Endothelial cell of umbilical vein (primary cell): ENCODE results near the gene EIF4E1B. TPM values are rescaled to one million over a fixed set of nuclear protein-coding genes. Genes with fewer than 3 reads are reported as not detected.

Experiments
- BruUV-seq: library from RNA; stranded (reverse); fragments of 400-500 nt; replicated peaks from 2 replicates; lab custom pipeline; 2021; lab: Mats Ljungman, UMichigan
- CTCF ChIA-PET: fragments of 300-600, 350-600 bp; sonication (Branson Sonifier 250); formaldehyde crosslinking; loops from one replicate; lab custom pipeline; 2021; ENCODE audit warnings: antibody characterized with exemption, inconsistent platforms; lab: Charles Lee
- POLR2A ChIA-PET: fragments of 300-600, 350-600 bp; sonication (Branson Sonifier 250); formaldehyde crosslinking; loops from one replicate; lab custom pipeline; 2021; ENCODE audit warnings: antibody characterized with exemption, inconsistent platforms; lab: Charles Lee
- DNase-seq: peaks from one replicate; pipeline ENCODE4 v3.0.0-alpha.2; 2011; ENCODE audit warnings: low read depth, low spot score
- FAIRE-seq: peaks from 2 replicates; lab custom pipeline; 2011; peaks lifted over from hg19 to GRCh38; lab: Jason Lieb, UNC
- H2AFZ ChIP-seq: 2 replicates; pipeline ENCODE4 v1.6.0; 2012; ENCODE audit warnings: low read depth, low read length, control low read depth, inconsistent platforms
- H3K27ac ChIP-seq: 2 replicates; pipeline ENCODE4 v1.5.1; 2011; ENCODE audit warnings: low read depth, mild to moderate bottlenecking, control low read depth, low read length, moderate library complexity; ENCODE audit not compliant: insufficient read depth
- H3K27me3 ChIP-seq, 2 experiments: 2 replicates each; pipeline versions ENCODE4 v1.6.0 to v1.6.1; 2011; ENCODE audit warnings: low read length in 2 of 2, mixed read lengths in 1 of 2; ENCODE audit not compliant: control insufficient read depth in 2 of 2, insufficient read depth in 2 of 2
- H3K36me3 ChIP-seq, 2 experiments: 2 replicates in 1 of 2; 3 replicates in 1 of 2; pipeline ENCODE4 v1.5.1; 2011; ENCODE audit warnings: low read length in 2 of 2, mild to moderate bottlenecking in 1 of 2, moderate library complexity in 1 of 2; ENCODE audit not compliant: control insufficient read depth in 2 of 2, insufficient read depth in 2 of 2; ENCODE audit errors: extremely low read depth in 1 of 2
- H3K4me1 ChIP-seq: 3 replicates; pipeline ENCODE4 v1.5.1; 2011; ENCODE audit warnings: mild to moderate bottlenecking, low read length; ENCODE audit not compliant: control insufficient read depth, insufficient read depth; ENCODE audit errors: extremely low read depth
- H3K4me2 ChIP-seq: 2 replicates; pipeline ENCODE4 v1.6.1; 2011; ENCODE audit warnings: low read length, control low read depth, mixed read lengths; ENCODE audit not compliant: insufficient read depth
- H3K4me3 ChIP-seq, 3 experiments: fragments of 200-600 bp in 1 of 3; sonication (generic), shearing (Covaris generic) in 1 of 3; replicated peaks in 1 of 3; 2 replicates each; pipeline ENCODE4 v1.5.1; 2011 to 2016; ENCODE audit warnings: control low read depth in 3 of 3, low read length in 3 of 3, mild to moderate bottlenecking in 2 of 3, inconsistent platforms in 1 of 3, low read depth in 1 of 3, moderate library complexity in 1 of 3; ENCODE audit not compliant: insufficient read depth in 1 of 3
- H3K79me2 ChIP-seq: 2 replicates; pipeline ENCODE4 v1.6.0; 2012; ENCODE audit warnings: low read length, inconsistent platforms; ENCODE audit not compliant: control insufficient read depth, insufficient read depth
- H3K9ac ChIP-seq: replicated peaks from 2 replicates; pipeline ENCODE3; 2011; ENCODE audit warnings: low read length, control low read depth; ENCODE audit not compliant: insufficient read depth; ENCODE audit errors: extremely low read depth
- H3K9me1 ChIP-seq: replicated peaks from 3 replicates; pipeline ENCODE4 v1.6.0; 2011; ENCODE audit warnings: mild to moderate bottlenecking, low read length; ENCODE audit not compliant: control insufficient read depth, insufficient read depth; ENCODE audit errors: extremely low read depth
- H3K9me3 ChIP-seq: replicated peaks from 2 replicates; pipeline ENCODE4 v1.5.1; 2012; ENCODE audit warnings: low read length, inconsistent platforms; ENCODE audit not compliant: control insufficient read depth, insufficient read depth
- H4K20me1 ChIP-seq: replicated peaks from 2 replicates; pipeline ENCODE3; 2011; ENCODE audit warnings: mild to moderate bottlenecking, low read length; ENCODE audit not compliant: control insufficient read depth, insufficient read depth; ENCODE audit errors: extremely low read depth
- EZH2 ChIP-seq: IDR thresholded peaks from 2 replicates; pipeline ENCODE4 v1.6.1; 2012; ENCODE audit warnings: borderline replicate concordance, low read depth, mild to moderate bottlenecking, moderate library complexity, low read length, inconsistent platforms; ENCODE audit not compliant: severe bottlenecking
- FOS ChIP-seq: IDR thresholded peaks from 2 replicates; pipeline ENCODE4 v1.6.1; 2011; ENCODE audit warnings: mild to moderate bottlenecking, low read length, moderate library complexity, borderline replicate concordance; ENCODE audit not compliant: insufficient read depth
- GATA2 ChIP-seq: IDR thresholded peaks from 2 replicates; pipeline ENCODE4 v1.7.0; 2011; ENCODE audit warnings: low read depth, mild to moderate bottlenecking, moderate library complexity, mixed read lengths, low read length; ENCODE audit not compliant: insufficient read length, insufficient read depth
- JUN ChIP-seq: IDR thresholded peaks from 2 replicates; pipeline ENCODE4 v1.6.1; 2011; ENCODE audit warnings: borderline replicate concordance, low read depth; ENCODE audit not compliant: insufficient read length, insufficient read depth
- MYC ChIP-seq: IDR thresholded peaks from one replicate; pipeline ENCODE4 v1.6.1; 2011; ENCODE audit warnings: mild to moderate bottlenecking, low read depth, low read length
- POLR2A ChIP-seq: IDR thresholded peaks from 2 replicates; pipeline ENCODE4 v1.6.1; 2012; ENCODE audit warnings: low read depth, mild to moderate bottlenecking, control low read depth, low read length
- POLR2AphosphoS5 ChIP-seq: IDR thresholded peaks from 2 replicates; pipeline ENCODE4 v1.6.1; 2012; ENCODE audit warnings: low read depth, mild to moderate bottlenecking, control low read depth, low read length, moderate library complexity; ENCODE audit not compliant: insufficient read depth
- dilution Hi-C: fragments of 300-500 bp; cut with MboI; formaldehyde crosslinking; loops from one replicate; pipeline ENCODE4 v1.15.0; 2019; ENCODE audit warnings: low sequenced_read_pairs; ENCODE audit not compliant: extremely low pct_ligation_motif_present
- intact Hi-C: fragments of 100-400 bp; cut with micrococcal nuclease; formaldehyde crosslinking; loops from one replicate; pipeline ENCODE4 v1.10.0; 2022
- polyA plus RNA-seq, 4 experiments: library from polyadenylated mRNA; depleted of rRNA in 3 of 4; stranded (reverse) in 3 of 4; unstranded in 1 of 4; fragments of >200 nt; gene quantifications; 2 replicates each; pipeline versions ENCODE4 v1.2.1 to v1.2.3, GENCODE V29; 2011 to 2012; ENCODE audit warnings: missing spikeins in 1 of 4
- total RNA-seq: library from RNA; stranded (reverse); gene quantifications from 2 replicates; pipeline ENCODE4 v1.2.3, GENCODE V29; 2021
- TF ChIP-seq, protein P1 (sequence below): IDR thresholded peaks from 2 replicates; pipeline ENCODE4 v1.6.1; 2011; ENCODE audit not compliant: insufficient read depth, insufficient read length
- TF ChIP-seq, protein P2 (sequence below), 2 donors: IDR thresholded peaks; 1 replicate in 1 of 2; 2 replicates in 1 of 2; pipeline ENCODE4 v1.5.1; 2011; ENCODE audit warnings: low read length in 2 of 2, mild to moderate bottlenecking in 2 of 2, moderate library complexity in 2 of 2, control low read depth in 1 of 2, inconsistent platforms in 1 of 2, low read depth in 1 of 2; ENCODE audit not compliant: insufficient read depth in 1 of 2; ENCODE audit errors: extremely low read depth in 1 of 2

Gene EIF4E1B
- total and polyA plus RNA-seq, 2 donors (not counting 3 experiments of a cell fraction or from before 2014, with no cell fraction given) = not detected

DNA sequence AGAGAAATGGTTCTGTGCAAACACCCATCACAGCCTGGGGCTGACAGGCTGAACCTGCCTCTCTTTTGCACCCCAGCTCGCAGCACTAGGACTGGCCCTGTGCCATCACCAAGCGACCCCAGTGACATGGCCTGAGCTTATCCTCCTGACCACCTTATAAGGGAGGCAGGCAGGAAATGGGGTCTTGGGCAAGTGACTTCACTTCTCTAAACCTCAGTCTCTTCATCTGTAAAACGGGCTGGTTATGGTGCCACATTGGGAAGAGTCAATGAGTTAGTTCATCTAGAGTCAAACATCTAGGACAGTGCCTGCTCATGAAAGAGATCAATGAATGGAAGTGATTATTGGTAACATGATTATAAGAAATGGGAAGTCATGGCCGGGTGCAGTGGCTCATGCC is 6.3 kb upstream of the EIF4E1B start:
- intact Hi-C loops = no loop called here
- peaks cover 50 to 53% of the 10 kb centered on the region in 2 experiments for H3K27me3 ChIP-seq
- CTCF ChIA-PET = interaction anchor here (1.8 kb wide), 1 partner anchor 50 kb away, joined by 5 read pairs; no protein-coding TSS in a partner anchor

More for the DNA sequence above, 6.3 kb upstream of the EIF4E1B start:
- no peaks in the 10 kb centered on the region for H3K79me2 ChIP-seq
- no peak overlapping the region for H3K27ac ChIP-seq
- no TSS peak for BruUV-seq
- POLR2A ChIA-PET = no interaction called here
- no peak overlapping the region for H3K4me3 ChIP-seq
- no peaks in the 10 kb centered on the region for H3K36me3 ChIP-seq
- peaks cover 4% of the 10 kb centered on the region for H3K4me1 ChIP-seq
- TF ChIP-seq, protein P1, sequence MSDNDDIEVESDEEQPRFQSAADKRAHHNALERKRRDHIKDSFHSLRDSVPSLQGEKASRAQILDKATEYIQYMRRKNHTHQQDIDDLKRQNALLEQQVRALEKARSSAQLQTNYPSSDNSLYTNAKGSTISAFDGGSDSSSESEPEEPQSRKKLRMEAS = no peak
- TF ChIP-seq, protein P2, sequence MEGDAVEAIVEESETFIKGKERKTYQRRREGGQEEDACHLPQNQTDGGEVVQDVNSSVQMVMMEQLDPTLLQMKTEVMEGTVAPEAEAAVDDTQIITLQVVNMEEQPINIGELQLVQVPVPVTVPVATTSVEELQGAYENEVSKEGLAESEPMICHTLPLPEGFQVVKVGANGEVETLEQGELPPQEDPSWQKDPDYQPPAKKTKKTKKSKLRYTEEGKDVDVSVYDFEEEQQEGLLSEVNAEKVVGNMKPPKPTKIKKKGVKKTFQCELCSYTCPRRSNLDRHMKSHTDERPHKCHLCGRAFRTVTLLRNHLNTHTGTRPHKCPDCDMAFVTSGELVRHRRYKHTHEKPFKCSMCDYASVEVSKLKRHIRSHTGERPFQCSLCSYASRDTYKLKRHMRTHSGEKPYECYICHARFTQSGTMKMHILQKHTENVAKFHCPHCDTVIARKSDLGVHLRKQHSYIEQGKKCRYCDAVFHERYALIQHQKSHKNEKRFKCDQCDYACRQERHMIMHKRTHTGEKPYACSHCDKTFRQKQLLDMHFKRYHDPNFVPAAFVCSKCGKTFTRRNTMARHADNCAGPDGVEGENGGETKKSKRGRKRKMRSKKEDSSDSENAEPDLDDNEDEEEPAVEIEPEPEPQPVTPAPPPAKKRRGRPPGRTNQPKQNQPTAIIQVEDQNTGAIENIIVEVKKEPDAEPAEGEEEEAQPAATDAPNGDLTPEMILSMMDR (IDR thresholded peaks at IDR 0.05; ENCODE audit: extremely low read depth in 1 of 2, insufficient read depth in 1 of 2, low read depth in 1 of 2, low read length in 2 of 2) = no peak
- TF ChIP-seq MYC (no peak), POLR2A (no peak), EZH2 (no peak), POLR2AphosphoS5 (no peak), FOS (no peak), GATA2 (no peak), JUN (no peak)
- dilution Hi-C loops = no loop called here
- H2AFZ ChIP-seq = no peak overlapping the region
- FAIRE-seq = no peak
- no peak for DNase-seq
- no peaks in the 10 kb centered on the region for H3K9me3 ChIP-seq
- H4K20me1 ChIP-seq = no peaks in the 10 kb centered on the region
- H3K9ac ChIP-seq = no peak overlapping the region
- no peaks in the 10 kb centered on the region for H3K9me1 ChIP-seq
- no peak overlapping the region for H3K4me2 ChIP-seq
